ENCODE data around the gene SPACA5.
A peak's percentile ranks its signal among the peaks of the same experiment; 100 is the strongest.
"Not testable (repeated sequence)": the region's sequence is repeated elsewhere in the genome, so short reads cannot be mapped to it uniquely, and the experiment has no call there.

SPACA5 gene

DNA sequence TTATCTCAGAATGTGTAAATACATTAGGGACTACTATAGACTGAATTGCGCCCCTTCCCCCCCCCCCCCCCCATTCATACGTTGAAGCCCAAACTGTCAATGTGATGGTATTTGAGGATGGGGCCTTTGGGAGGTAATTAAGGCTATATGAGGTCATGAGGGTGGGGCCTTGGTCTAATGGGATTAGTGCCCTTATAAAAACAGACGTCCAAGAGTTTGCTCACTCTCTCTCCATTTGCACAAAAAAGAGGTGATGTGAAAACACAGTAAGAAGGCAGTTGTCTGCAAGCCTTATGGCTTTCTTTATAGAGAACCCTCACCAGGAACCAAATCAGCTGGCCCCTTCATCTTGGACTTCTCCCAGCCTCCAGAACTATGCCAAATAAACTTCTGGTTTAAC is 15.3 kb downstream of the SPACA5 start:
- DNase-seq = no peak

DNA sequence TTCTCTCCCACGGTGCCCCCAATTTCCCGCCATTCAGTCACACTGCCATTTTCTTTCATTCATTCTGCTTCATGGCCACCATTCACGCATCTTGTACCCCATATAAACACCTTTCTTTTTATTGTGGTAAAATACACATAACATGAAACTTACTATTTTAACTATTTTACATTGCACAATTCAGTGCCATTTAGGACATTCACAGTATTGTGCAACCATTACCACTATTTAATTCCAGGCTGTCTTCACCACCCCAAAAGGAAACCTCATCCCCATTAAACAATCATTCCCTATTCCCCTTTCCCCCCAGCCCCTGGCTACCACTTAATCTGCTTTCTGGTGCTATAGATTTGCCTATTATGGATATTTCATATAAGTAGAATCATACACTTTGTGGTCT is 15.9 kb downstream of the SPACA5 start:
- DNase-seq = no peak

- DNase-seq = peak; percentile 30
These were observed 18.8 kb downstream of the SPACA5 start for GRCh38 chrX:48025561-48025960.

DNA sequence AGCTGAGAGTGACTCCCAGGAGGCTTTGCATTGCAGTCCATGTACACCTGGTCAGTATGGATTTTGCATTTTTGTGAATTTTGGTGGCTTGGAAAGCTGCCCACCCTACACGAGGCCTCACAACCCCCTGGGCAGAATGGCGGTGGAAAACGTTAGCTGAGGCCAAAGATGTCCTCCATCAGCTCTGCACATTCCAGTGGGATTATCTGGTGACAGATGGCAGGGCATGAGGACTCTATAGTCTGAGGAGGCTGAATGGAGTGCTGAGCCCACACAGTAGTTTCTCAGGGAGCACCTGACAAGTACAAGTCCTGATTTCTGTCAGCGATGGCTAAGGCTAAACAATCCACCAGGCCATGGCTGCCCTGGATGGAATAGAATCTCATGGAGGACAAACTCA is 20.8 kb downstream of the SPACA5 start:
- not testable (repeated sequence) for DNase-seq

DNA sequence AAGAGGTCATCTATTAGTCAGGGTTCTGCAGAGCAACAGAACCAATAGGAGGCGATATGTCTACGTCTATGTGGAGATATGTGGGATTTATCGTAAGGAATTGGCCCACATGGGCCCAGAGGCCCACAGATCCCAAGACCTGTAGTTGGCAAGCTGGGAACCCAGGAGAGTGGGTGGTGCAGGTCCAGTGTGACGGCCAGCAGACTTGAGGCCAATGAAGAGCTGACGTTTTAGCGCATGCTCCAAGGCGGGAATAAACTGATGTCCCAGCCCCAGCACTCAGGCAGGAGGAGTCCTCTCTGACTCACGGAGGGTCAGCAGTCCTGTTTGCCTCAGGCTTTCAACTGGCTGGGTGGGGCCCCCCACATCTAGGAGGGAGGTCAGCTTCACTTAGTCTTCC is 21.3 kb downstream of the SPACA5 start:
- no peak for DNase-seq

DNA sequence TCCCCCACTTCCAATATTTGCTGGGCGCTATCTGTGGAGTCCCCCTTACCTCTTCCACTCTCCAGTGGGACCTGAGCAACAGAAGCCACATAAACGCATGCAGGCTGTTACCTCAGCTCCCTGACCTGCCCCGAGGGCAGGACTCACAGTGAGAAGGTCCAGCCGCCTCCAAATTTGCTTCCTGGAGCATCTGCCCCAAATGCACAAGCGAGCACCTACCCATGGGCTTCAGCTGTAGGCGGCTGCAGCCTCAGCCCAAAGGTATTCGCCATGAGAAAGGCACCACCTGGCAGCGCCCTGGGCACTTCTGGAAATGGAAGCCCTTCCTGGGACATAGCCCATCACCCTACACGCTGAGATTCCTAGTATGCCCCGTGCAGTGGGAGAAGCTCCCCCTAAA is 23.4 kb downstream of the SPACA5 start:
- DNase-seq = no peak

GRCh38 chrX:48030641-48031173 is 23.9 kb downstream of the SPACA5 start:
- not testable (repeated sequence) for DNase-seq

GRCh38 chrX:48035891-48036290 is 29.1 kb downstream of the SPACA5 start:
- DNase-seq = no peak

DNA sequence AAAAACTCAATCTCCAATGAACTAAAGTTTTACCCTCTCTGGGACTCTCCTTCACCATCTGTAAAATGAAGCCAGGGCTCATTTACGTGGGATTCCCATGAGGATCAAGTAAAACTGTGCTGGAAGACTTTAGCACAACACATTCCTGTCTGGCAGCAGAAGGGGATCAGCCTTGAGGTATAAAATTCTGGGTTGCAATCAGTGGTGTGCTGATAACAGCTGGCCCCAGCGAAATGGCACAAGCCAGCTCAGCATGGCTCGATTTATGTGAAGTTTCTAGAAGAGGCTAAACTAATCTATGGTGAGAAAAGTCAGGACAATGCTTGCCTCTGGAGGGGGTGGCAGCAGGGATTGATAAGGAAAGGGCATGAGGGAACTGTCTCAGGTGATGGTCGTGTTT is 36.3 kb downstream of the SPACA5 start:
- DNase-seq = no peak

GRCh38 chrX:48045410-48046311 is 38.9 kb downstream of the SPACA5 start:
- no peak for DNase-seq

- DNase-seq = no peak
These were observed 40.1 kb downstream of the SPACA5 start for GRCh38 chrX:48046846-48047245.

DNA sequence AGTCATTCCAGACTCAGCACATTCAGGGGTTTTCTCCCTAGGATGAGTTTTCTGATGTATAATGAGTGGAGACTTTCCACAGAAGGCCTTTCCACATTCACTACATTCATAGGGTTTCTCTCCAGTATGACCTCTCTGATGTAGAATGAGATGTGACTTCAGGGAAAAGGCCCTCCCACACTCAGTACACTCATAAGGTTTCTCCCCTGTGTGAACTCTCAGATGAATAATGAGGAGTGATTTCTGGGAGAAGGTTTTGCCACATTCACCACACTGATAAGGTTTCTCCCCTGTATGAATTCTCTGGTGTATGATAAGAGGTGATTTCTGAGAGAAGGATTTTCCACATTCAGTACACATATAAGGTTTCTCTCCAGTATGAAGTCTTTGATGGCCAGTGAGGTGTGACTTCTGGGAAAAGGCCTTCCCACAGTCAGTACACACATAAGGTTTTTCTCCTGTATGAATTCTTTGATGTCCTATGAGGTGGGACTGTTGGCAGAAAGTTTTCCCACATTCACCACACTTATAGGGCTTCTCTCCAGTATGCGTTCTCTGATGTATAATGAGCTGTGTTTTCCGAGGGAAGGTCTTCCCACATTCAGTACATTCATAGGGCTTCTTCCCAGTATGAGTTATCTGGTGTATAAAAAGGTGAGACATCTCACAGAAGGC is 52.0 kb downstream of the SPACA5 start:
- DNase-seq = no peak

- no peak for DNase-seq
These were observed 52.5 kb downstream of the SPACA5 start for GRCh38 chrX:48059296-48059639.

Data from NCI-H1092 (cell line).